Measurements from ENCODE around the gene CAPN2. TPM values are rescaled to one million over a fixed set of nuclear protein-coding genes. Genes with fewer than 3 reads are reported as not detected.

Gene CAPN2
- polyA plus RNA-seq, 3 donors: 127 to 186 (median 182) TPM

- Histone ChIP-seq H3K4me3 (replicated peaks in 1 of 3; ENCODE audit: low read depth in 2 of 3, low read length in 3 of 3) (no peak overlapping the region), H3K9ac (ENCODE audit: insufficient read depth, low read length, poor library complexity, severe bottlenecking) (no peak overlapping the region), H4K20me1 (ENCODE audit: insufficient read depth, low read length) (peaks cover 11% of the 10 kb centered on the region), H3K79me2 (ENCODE audit: insufficient read depth, low read length) (no peaks in the 10 kb centered on the region), H3K9me3 (replicated peaks in 1 of 2; ENCODE audit: control insufficient read depth in 1 of 2, insufficient read depth in 1 of 2, low read length in 2 of 2) (no peaks in the 10 kb centered on the region), H3K27me3 (ENCODE audit: control insufficient read depth in 2 of 2, insufficient read depth in 2 of 2, low read length in 2 of 2) (no peaks in the 10 kb centered on the region), H3K4me2 (replicated peaks; ENCODE audit: extremely low read depth, low read length, poor library complexity, severe bottlenecking) (no peak overlapping the region), H3K36me3 (replicated peaks in 1 of 2; ENCODE audit: control insufficient read depth in 1 of 2, insufficient read depth in 2 of 2, low read length in 2 of 2) (peaks cover 100% of the 10 kb centered on the region in 2 donors), H3K4me1 (ENCODE audit: control insufficient read depth in 1 of 2, insufficient read depth in 2 of 2, low read length in 2 of 2) (peaks cover 4 to 10% of the 10 kb centered on the region in 2 donors), H2AFZ (ENCODE audit: insufficient read depth, low read depth, low read length, poor library complexity, severe bottlenecking) (no peak overlapping the region), H3K27ac (ENCODE audit: low read depth in 1 of 2, low read length in 2 of 2) (no peak overlapping the region)
- Mint-ChIP-seq H3K27me3 (ENCODE audit: low read depth in 3 of 3) (peaks cover 0 to 5% (median 0%) of the 10 kb centered on the region in 3 donors), H3K36me3 (peaks cover 89 to 100% of the 10 kb centered on the region in 2 donors), H3K4me3 (no peak overlapping the region), H3K4me1 (peaks cover 10% of the 10 kb centered on the region), H3K27ac (peak overlapping the region in 2 of 7 donors; percentile 12 to 57), H3K9me3 (no peaks in the 10 kb centered on the region)
- no peak for TF ChIP-seq CTCF (IDR thresholded peaks at IDR 0.05)
- intact Hi-C loops (cut with micrococcal nuclease): no loop called here
- WGBS (ENCODE audit: insufficient coverage): over 99% methylated on average over 17 of the region's 20 CpGs
- DNase-seq: no peak
These were observed 44.7 kb downstream of the CAPN2 start for GRCh38 chr1:223756806-223757700.

DNA sequence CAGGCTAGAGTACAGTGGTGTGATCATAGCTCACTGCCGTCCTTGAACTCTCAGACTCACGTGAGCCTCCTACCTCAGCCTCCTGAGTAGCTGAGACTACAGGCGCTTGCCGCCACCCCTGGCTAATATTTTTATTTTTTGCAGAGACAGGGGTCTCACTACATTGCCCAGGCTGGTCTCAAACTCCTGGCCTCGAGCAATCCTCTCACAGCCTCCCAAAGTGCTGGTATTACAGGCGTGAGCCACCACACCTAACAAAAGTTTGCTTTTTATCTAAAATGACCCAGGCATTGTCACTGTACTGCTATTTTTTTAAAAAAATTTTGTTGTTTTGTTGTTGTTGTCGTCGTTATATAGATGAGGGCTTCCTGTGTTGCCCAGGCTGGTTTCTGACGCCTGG is 46.4 kb downstream of the CAPN2 start:
- no peak overlapping the region for H2AFZ ChIP-seq (ENCODE audit: insufficient read depth, low read depth, low read length, poor library complexity, severe bottlenecking)
- no peak overlapping the region for H3K9ac ChIP-seq (ENCODE audit: insufficient read depth, low read length, poor library complexity, severe bottlenecking)
- no peaks in the 10 kb centered on the region for H3K27me3 ChIP-seq (ENCODE audit: control insufficient read depth in 2 of 2, insufficient read depth in 2 of 2, low read length in 2 of 2)
- 94% methylated on average over 4 of the region's 9 CpGs for WGBS (ENCODE audit: insufficient coverage)
- H3K4me3 Mint-ChIP-seq: no peak overlapping the region
- intact Hi-C loops (cut with micrococcal nuclease): no loop called here
- peaks cover 3% of the 10 kb centered on the region for H3K4me1 Mint-ChIP-seq
- no peak overlapping the region for H3K4me3 ChIP-seq (replicated peaks in 1 of 3; ENCODE audit: low read depth in 2 of 3, low read length in 3 of 3)
- H3K27ac ChIP-seq (ENCODE audit: low read depth in 1 of 2, low read length in 2 of 2): no peak overlapping the region
- no peak for DNase-seq
- H3K4me2 ChIP-seq (replicated peaks; ENCODE audit: extremely low read depth, low read length, poor library complexity, severe bottlenecking): no peak overlapping the region
- peak overlapping the region in 2 of 7 donors; percentile 26 to 50 for H3K27ac Mint-ChIP-seq
- no peaks in the 10 kb centered on the region for H3K4me1 ChIP-seq (ENCODE audit: control insufficient read depth in 1 of 2, insufficient read depth in 2 of 2, low read length in 2 of 2)
- H3K9me3 Mint-ChIP-seq: no peaks in the 10 kb centered on the region
- no peaks in the 10 kb centered on the region for H3K9me3 ChIP-seq (replicated peaks in 1 of 2; ENCODE audit: control insufficient read depth in 1 of 2, insufficient read depth in 1 of 2, low read length in 2 of 2)
- peaks cover 0 to 5% (median 0%) of the 10 kb centered on the region in 3 donors for H3K27me3 Mint-ChIP-seq (ENCODE audit: low read depth in 3 of 3)
- H3K79me2 ChIP-seq (ENCODE audit: insufficient read depth, low read length): no peaks in the 10 kb centered on the region
- H3K36me3 ChIP-seq (replicated peaks in 1 of 2; ENCODE audit: control insufficient read depth in 1 of 2, insufficient read depth in 2 of 2, low read length in 2 of 2): peaks cover 100% of the 10 kb centered on the region in 2 donors
- peaks cover 11% of the 10 kb centered on the region for H4K20me1 ChIP-seq (ENCODE audit: insufficient read depth, low read length)
- H3K36me3 Mint-ChIP-seq: peaks cover 89 to 100% of the 10 kb centered on the region in 2 donors
- TF ChIP-seq CTCF (IDR thresholded peaks at IDR 0.05): no peak

Measured in CD14-positive monocyte (primary cell).